H9 (cell line): ENCODE data around the gene HPSE. TPM values are rescaled to one million over a fixed set of nuclear protein-coding genes. Genes with fewer than 3 reads are reported as not detected.

ENCODE experiments used
- DNase-seq: peaks from one replicate; pipeline ENCODE4 v3.0.0-alpha.2; 2017
- H2AFZ ChIP-seq: one replicate; pipeline ENCODE4 v1.6.1; 2013; ENCODE audit warnings: mild to moderate bottlenecking, low read length, control low read depth, moderate library complexity
- H2AK5ac ChIP-seq: 2 replicates; pipeline ENCODE4 v1.6.1; 2013; ENCODE audit warnings: low read length, control low read depth, mixed read lengths; ENCODE audit not compliant: insufficient read length
- H2BK120ac ChIP-seq: one replicate; pipeline ENCODE4 v1.6.1; 2013; ENCODE audit warnings: low read depth, mild to moderate bottlenecking, low read length, control low read depth, inconsistent platforms; ENCODE audit not compliant: poor library complexity, severe bottlenecking
- H2BK12ac ChIP-seq: 2 replicates; pipeline ENCODE4 v1.6.1; 2013; ENCODE audit warnings: low read length, control low read depth, mixed read lengths, low read depth; ENCODE audit not compliant: insufficient read length
- H2BK15ac ChIP-seq: 2 replicates; pipeline ENCODE4 v1.6.1; 2013; ENCODE audit warnings: low read depth, low read length, control low read depth
- H2BK20ac ChIP-seq: one replicate; pipeline ENCODE4 v1.6.1; 2013; ENCODE audit warnings: low read depth, mild to moderate bottlenecking, low read length, control low read depth, inconsistent platforms; ENCODE audit not compliant: poor library complexity, severe bottlenecking
- H2BK5ac ChIP-seq: 2 replicates; pipeline ENCODE4 v1.6.1; 2013; ENCODE audit warnings: low read length, control low read depth, mixed read lengths; ENCODE audit not compliant: insufficient read length
- H3K14ac ChIP-seq: 2 replicates; pipeline ENCODE4 v1.6.1; 2013; ENCODE audit warnings: low read length, control low read depth; ENCODE audit not compliant: insufficient read depth
- H3K18ac ChIP-seq: 2 replicates; pipeline ENCODE4 v1.6.1; 2013; ENCODE audit warnings: low read depth, mild to moderate bottlenecking, mixed read lengths, low read length, control low read depth; ENCODE audit not compliant: insufficient read length
- H3K23ac ChIP-seq: 2 replicates; pipeline ENCODE4 v1.6.1; 2013; ENCODE audit warnings: low read length, control low read depth, mixed read lengths, low read depth; ENCODE audit not compliant: insufficient read length
- H3K23me2 ChIP-seq: 2 replicates; pipeline ENCODE4 v1.6.1; 2013; ENCODE audit warnings: low read depth, mild to moderate bottlenecking, mixed read lengths, low read length, control low read depth; ENCODE audit not compliant: insufficient read length, poor library complexity, severe bottlenecking
- H3K27ac ChIP-seq: 2 replicates; pipeline ENCODE4 v1.5.1; 2013; ENCODE audit warnings: low read length, control low read depth, mixed read lengths, low read depth; ENCODE audit not compliant: insufficient read length
- H3K27me3 ChIP-seq: 2 replicates; pipeline ENCODE4 v1.6.1; 2013; ENCODE audit warnings: low read length, control low read depth, inconsistent platforms; ENCODE audit not compliant: insufficient read depth
- H3K4ac ChIP-seq: 2 replicates; pipeline ENCODE4 v1.6.1; 2013; ENCODE audit warnings: low read depth, mild to moderate bottlenecking, control low read depth, inconsistent platforms, low read length, moderate library complexity
- H3K4me1 ChIP-seq: 2 replicates; pipeline ENCODE4 v1.6.1; 2013; ENCODE audit warnings: low read length, control low read depth, inconsistent platforms; ENCODE audit not compliant: insufficient read depth
- H3K4me2 ChIP-seq: 2 replicates; pipeline ENCODE4 v1.6.1; 2013; ENCODE audit warnings: low read length, control low read depth, mixed read lengths; ENCODE audit not compliant: insufficient read length, insufficient read depth
- H3K56ac ChIP-seq: 2 replicates; pipeline ENCODE4 v1.6.1; 2013; ENCODE audit warnings: low read depth, mild to moderate bottlenecking, mixed read lengths, low read length, control low read depth; ENCODE audit not compliant: insufficient read length
- H3K79me1 ChIP-seq: 2 replicates; pipeline ENCODE4 v1.6.1; 2013; ENCODE audit warnings: low read depth, mild to moderate bottlenecking, moderate library complexity, low read length, control low read depth, inconsistent platforms; ENCODE audit not compliant: insufficient read depth, poor library complexity, severe bottlenecking
- H3K79me2 ChIP-seq: 2 replicates; pipeline ENCODE4 v1.6.1; 2013; ENCODE audit warnings: low read length, control low read depth, inconsistent platforms; ENCODE audit not compliant: insufficient read depth
- H3K9ac ChIP-seq: 2 replicates; pipeline ENCODE4 v1.6.1; 2013; ENCODE audit warnings: low read length, control low read depth, mixed read lengths; ENCODE audit not compliant: insufficient read length; ENCODE audit errors: extremely low read depth
- H3K9me3 ChIP-seq: one replicate; pipeline ENCODE4 v1.6.1; 2013; ENCODE audit warnings: low read depth, low read length, inconsistent platforms; ENCODE audit not compliant: control insufficient read depth
- H3T11ph ChIP-seq: one replicate; pipeline ENCODE4 v1.6.1; 2013; ENCODE audit warnings: mild to moderate bottlenecking, low read length, control low read depth, inconsistent platforms
- H4K20me1 ChIP-seq: one replicate; pipeline ENCODE4 v1.6.1; 2013; ENCODE audit not compliant: control insufficient read depth, insufficient read length, insufficient read depth
- H4K5ac ChIP-seq: 2 replicates; pipeline ENCODE4 v1.6.1; 2013; ENCODE audit warnings: low read depth, mild to moderate bottlenecking, mixed read lengths, low read length, control low read depth; ENCODE audit not compliant: insufficient read length
- H4K8ac ChIP-seq: replicated peaks from 2 replicates; pipeline ENCODE4 v1.6.1; 2013; ENCODE audit warnings: low read length, control low read depth, mixed read lengths, low read depth; ENCODE audit not compliant: insufficient read length
- H4K91ac ChIP-seq: 2 replicates; pipeline ENCODE4 v1.6.1; 2013; ENCODE audit warnings: low read depth, mild to moderate bottlenecking, moderate library complexity, mixed read lengths, low read length, control low read depth; ENCODE audit not compliant: insufficient read length
- H3K27ac Mint-ChIP-seq, 3 experiments: 2 replicates in 2 of 3; 3 replicates in 1 of 3; pipeline ENCODE4 v1.8.0; 2020 to 2021; ENCODE audit warnings: mixed read lengths in 3 of 3, mild to moderate bottlenecking in 1 of 3, moderate library complexity in 1 of 3
- H3K27me3 Mint-ChIP-seq: 2 replicates; pipeline ENCODE4 v1.8.0; 2021; ENCODE audit warnings: low read depth, mild to moderate bottlenecking, moderate library complexity, mixed read lengths
- H3K36me3 Mint-ChIP-seq, 3 experiments: 2 replicates in 2 of 3; 3 replicates in 1 of 3; pipeline ENCODE4 v1.8.0; 2020 to 2021; ENCODE audit warnings: low read depth in 3 of 3, mixed read lengths in 3 of 3; ENCODE audit not compliant: insufficient read depth in 1 of 3
- H3K4me1 Mint-ChIP-seq, 2 experiments: 2 replicates each; pipeline ENCODE4 v1.8.0; 2020; ENCODE audit warnings: mixed read lengths in 2 of 2
- H3K4me3 Mint-ChIP-seq, 2 experiments: 2 replicates in 1 of 2; 3 replicates in 1 of 2; pipeline ENCODE4 v1.8.0; 2020 to 2021; ENCODE audit warnings: mild to moderate bottlenecking in 2 of 2, mixed read lengths in 2 of 2, moderate library complexity in 1 of 2
- H3K9me3 Mint-ChIP-seq, 2 experiments: 2 replicates in 1 of 2; 3 replicates in 1 of 2; pipeline ENCODE4 v1.8.0; 2020; ENCODE audit warnings: mild to moderate bottlenecking in 2 of 2, mixed read lengths in 2 of 2, moderate library complexity in 1 of 2
- CTCF ChIP-seq: fragments of 200-600 bp; sonication (generic); conservative IDR thresholded peaks from 3 replicates; pipeline ENCODE4 v1.8.0; 2021; ENCODE audit warnings: antibody characterized with exemption, mild to moderate bottlenecking
- WGBS: extraction: QIAGEN DNeasy Blood & Tissue Kit; methylation state at CpG from one replicate; pipeline ENCODE4 v1.1.7; 2013; ENCODE audit warnings: missing lambda C conversion rate, low lambda C conversion rate, mixed read lengths; ENCODE audit not compliant: insufficient read length; ENCODE audit errors: extremely low coverage; 5-methylcytosine and 5-hydroxymethylcytosine counted together
- total RNA-seq: library from RNA; stranded (reverse); gene quantifications from 2 replicates; pipeline ENCODE4 v1.2.1, GENCODE V29; 2021

The HPSE gene
- total RNA-seq, 1 experiment from 2014 or later: 2.0 TPM

- Mint-ChIP-seq H3K27ac (no peak overlapping the region), H3K4me3 (no peak overlapping the region), H3K27me3 (peaks cover 9% of the 10 kb centered on the region), H3K9me3 (peaks cover 23 to 27% of the 10 kb centered on the region in 2 experiments), H3K4me1 (no peaks in the 10 kb centered on the region), H3K36me3 (peaks cover 0 to 11% (median 5%) of the 10 kb centered on the region in 3 experiments; a peak in 5 of 7 replicates)
- WGBS: no CpG with 5 or more reads among the region's 1 CpG
- Histone ChIP-seq H2AK5ac (no peak overlapping the region), H3K56ac (no peak overlapping the region), H3K23me2 (no peaks in the 10 kb centered on the region), H2BK20ac (no peak overlapping the region), H3K9ac (no peak overlapping the region), H3K27me3 (no peaks in the 10 kb centered on the region), H3K18ac (no peak overlapping the region), H3K4me2 (no peak overlapping the region), H4K8ac (no peak overlapping the region), H4K91ac (no peak overlapping the region), H3T11ph (no peak overlapping the region), H3K4me1 (no peaks in the 10 kb centered on the region), H3K14ac (no peak overlapping the region), H3K79me1 (no peaks in the 10 kb centered on the region), H2AFZ (no peak overlapping the region), H2BK12ac (no peak overlapping the region), H2BK120ac (no peak overlapping the region), H3K23ac (no peak overlapping the region), H2BK15ac (no peak overlapping the region), H3K79me2 (no peaks in the 10 kb centered on the region), H4K20me1 (no peaks in the 10 kb centered on the region), H3K27ac (no peak overlapping the region), H3K4ac (no peak overlapping the region), H4K5ac (no peak overlapping the region), H3K9me3 (no peaks in the 10 kb centered on the region), H2BK5ac (no peak overlapping the region)
- DNase-seq: no peak
- TF ChIP-seq CTCF: no peak
Measured at GRCh38 chr4:83348074-83348473, 13.4 kb upstream of the HPSE start.
